Gastrocnemius medialis (tissue), 4 donors: Measurements from ENCODE around the gene HELB. TPM values are rescaled to one million over a fixed set of nuclear protein-coding genes. Genes with fewer than 3 reads are reported as not detected.
"Not testable (repeated sequence)": the region's sequence is repeated elsewhere in the genome, so short reads cannot be mapped to it uniquely, and the experiment has no call there.

ENCODE experiments used
- ATAC-seq, 2 donors: fragments of 150-250 bp; one replicate each; pipeline ENCODE4 v1.9.1; 2016
- DNase-seq, 2 donors: peaks; one replicate each; pipeline ENCODE4 v3.0.0-alpha.2; 2019
- H3K27ac ChIP-seq, 4 donors: fragments of 200-600 bp; sonication (generic); 1 replicate in 1 of 4; 2 replicates in 3 of 4; pipeline ENCODE4 v1.5.1; 2016 to 2018; ENCODE audit warnings: mild to moderate bottlenecking in 2 of 4, moderate library complexity in 1 of 4
- H3K27me3 ChIP-seq, 3 donors: fragments of 200-600 bp; sonication (generic) in 2 of 3; 1 replicate in 1 of 3; 2 replicates in 2 of 3; pipeline versions ENCODE4 v1.5.1 to v1.6.0; 2016 to 2019; ENCODE audit warnings: mild to moderate bottlenecking in 1 of 3, moderate library complexity in 1 of 3
- H3K36me3 ChIP-seq, 2 donors: fragments of 200-600 bp; sonication (generic) in 1 of 2; one replicate each; pipeline ENCODE4 v1.5.1; 2017 to 2018
- H3K4me1 ChIP-seq, 2 donors: fragments of 200-600 bp; sonication (generic) in 1 of 2; one replicate each; pipeline ENCODE4 v1.5.1; 2016 to 2017; ENCODE audit warnings: mild to moderate bottlenecking in 2 of 2
- H3K4me3 ChIP-seq, 4 donors: fragments of 200-600 bp; sonication (generic) in 3 of 4; 1 replicate in 1 of 4; 2 replicates in 3 of 4; pipeline ENCODE4 v1.5.1; 2016 to 2019; ENCODE audit warnings: mild to moderate bottlenecking in 2 of 4
- H3K9me3 ChIP-seq, 3 donors: fragments of 200-600 bp; sonication (generic) in 2 of 3; 1 replicate in 1 of 3; 2 replicates in 2 of 3; pipeline ENCODE4 v1.5.1; 2016 to 2019
- POLR2A ChIP-seq, 2 donors: fragments of 450-650 bp; IDR thresholded peaks; one replicate each; pipeline ENCODE4 v1.6.1; 2017; ENCODE audit warnings: antibody characterized with exemption in 2 of 2, mild to moderate bottlenecking in 2 of 2, moderate library complexity in 2 of 2
- in situ Hi-C, 4 donors: fragments of 200-750 bp; cut with MboI; loops; one replicate each; pipeline versions ENCODE4 v1.15.0 to v1.8.0; 2017; ENCODE audit warnings: low sequenced_read_pairs in 4 of 4
- intact Hi-C: fragments of 100-400 bp; cut with DNase I; formaldehyde crosslinking; loops from one replicate; pipeline ENCODE4 v1.15.1; 2023; ENCODE audit warnings: low total_unique reads
- total RNA-seq, 4 donors: library from RNA; depleted of rRNA; stranded (reverse); fragments of >200 nt; gene quantifications; one replicate each; pipeline versions ENCODE4 v1.1.0 to v1.2.3, GENCODE V29; 2016
- TF ChIP-seq, protein P1 (sequence below), 5 experiments: fragments of 450-650 bp in 3 of 5; fragments of 200-600 bp in 2 of 5; sonication (generic) in 2 of 5; IDR thresholded peaks in 4 of 5; conservative IDR thresholded peaks in 1 of 5; 1 replicate in 4 of 5; 2 replicates in 1 of 5; pipeline ENCODE4 v1.5.1; 2016 to 2019; ENCODE audit warnings: antibody characterized with exemption in 5 of 5, mild to moderate bottlenecking in 3 of 5, moderate library complexity in 3 of 5

The HELB gene
- total RNA-seq, 4 donors from 2014 or later: 0.49 to 1.2 (median 0.82) TPM

DNA sequence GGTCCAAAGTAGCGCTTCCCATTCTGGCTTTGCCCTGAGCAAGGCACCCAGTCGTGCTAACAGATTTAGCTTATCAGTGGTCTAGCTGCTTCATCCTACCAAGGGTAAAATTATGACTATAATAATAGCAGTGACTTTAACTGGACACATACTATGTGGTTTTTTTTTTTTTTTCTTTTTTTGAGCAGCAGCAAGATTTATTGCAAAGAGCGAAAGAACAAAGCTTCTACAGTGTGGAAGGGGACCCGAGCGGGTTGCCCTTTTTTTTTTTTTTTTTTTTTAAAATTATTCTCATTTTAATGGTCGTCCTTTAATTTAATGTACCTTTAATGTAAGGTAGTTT, 505 bp downstream of the HELB start:
- intact Hi-C loops (loop anchor here (5.0 to 10.0 kb wide), 3 partner anchors 138 to 1690 kb away; partner anchors contain the start of genes LLPH, RASSF3 and TMBIM4), in situ Hi-C loops (loop anchor here in 1 of 4 donors (25.0 kb wide), 1 partner anchor 140 kb away; the partner anchor contains the start of gene TMBIM4)
- no peak for ATAC-seq
- peak overlapping the region; percentile 62 to 88 (median 77) for H3K4me3 ChIP-seq
- no peak for TF ChIP-seq POLR2A (IDR thresholded peaks at IDR 0.05)
- TF ChIP-seq, protein P1, sequence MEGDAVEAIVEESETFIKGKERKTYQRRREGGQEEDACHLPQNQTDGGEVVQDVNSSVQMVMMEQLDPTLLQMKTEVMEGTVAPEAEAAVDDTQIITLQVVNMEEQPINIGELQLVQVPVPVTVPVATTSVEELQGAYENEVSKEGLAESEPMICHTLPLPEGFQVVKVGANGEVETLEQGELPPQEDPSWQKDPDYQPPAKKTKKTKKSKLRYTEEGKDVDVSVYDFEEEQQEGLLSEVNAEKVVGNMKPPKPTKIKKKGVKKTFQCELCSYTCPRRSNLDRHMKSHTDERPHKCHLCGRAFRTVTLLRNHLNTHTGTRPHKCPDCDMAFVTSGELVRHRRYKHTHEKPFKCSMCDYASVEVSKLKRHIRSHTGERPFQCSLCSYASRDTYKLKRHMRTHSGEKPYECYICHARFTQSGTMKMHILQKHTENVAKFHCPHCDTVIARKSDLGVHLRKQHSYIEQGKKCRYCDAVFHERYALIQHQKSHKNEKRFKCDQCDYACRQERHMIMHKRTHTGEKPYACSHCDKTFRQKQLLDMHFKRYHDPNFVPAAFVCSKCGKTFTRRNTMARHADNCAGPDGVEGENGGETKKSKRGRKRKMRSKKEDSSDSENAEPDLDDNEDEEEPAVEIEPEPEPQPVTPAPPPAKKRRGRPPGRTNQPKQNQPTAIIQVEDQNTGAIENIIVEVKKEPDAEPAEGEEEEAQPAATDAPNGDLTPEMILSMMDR (IDR thresholded peaks at IDR 0.05 in 4 of 5, conservative IDR thresholded peaks at IDR 0.05 in 1 of 5): no peak
- peaks cover 9 to 15% of the 10 kb centered on the region in 2 donors for H3K4me1 ChIP-seq
- H3K27me3 ChIP-seq: no peaks in the 10 kb centered on the region
- peak overlapping the region; percentile 69 to 80 (median 74) for H3K27ac ChIP-seq
- no peaks in the 10 kb centered on the region for H3K36me3 ChIP-seq
- DNase-seq: no peak
- no peaks in the 10 kb centered on the region for H3K9me3 ChIP-seq

GRCh38 chr12:66303316-66303804, 1.1 kb downstream of the HELB start:
- H3K4me3 ChIP-seq: peak overlapping the region in 1 of 4 donors; percentile 75
- not testable (repeated sequence) for H3K9me3 ChIP-seq
- in situ Hi-C loops: loop anchor here in 1 of 4 donors (25.0 kb wide), 1 partner anchor 141 kb away; the partner anchor contains the start of gene TMBIM4

GRCh38 chr12:66304296-66304900, 2.1 kb downstream of the HELB start:
- intact Hi-C loops: loop anchor here (5.0 to 10.0 kb wide), 3 partner anchors 140 to 1692 kb away; partner anchors contain the start of genes LLPH, RASSF3 and TMBIM4
- no peak overlapping the region for H3K27ac ChIP-seq

More at GRCh38 chr12:66303316-66303804, 1.1 kb downstream of the HELB start:
- ATAC-seq, DNase-seq, H3K27me3 ChIP-seq, H3K27ac ChIP-seq, H3K36me3 ChIP-seq: not testable (repeated sequence)
- intact Hi-C loops: loop anchor here (5.0 to 10.0 kb wide), 3 partner anchors 139 to 1691 kb away; partner anchors contain the start of genes LLPH, RASSF3 and TMBIM4
- peaks cover 9 to 15% of the 10 kb centered on the region in 2 donors for H3K4me1 ChIP-seq

GRCh38 chr12:66309606-66310005, 7.3 kb downstream of the HELB start:
- Histone ChIP-seq H3K36me3 (no peaks in the 10 kb centered on the region), H3K27ac (no peak overlapping the region), H3K9me3 (no peaks in the 10 kb centered on the region), H3K27me3 (no peaks in the 10 kb centered on the region), H3K4me1 (no peaks in the 10 kb centered on the region), H3K4me3 (no peak overlapping the region)
- no peak for ATAC-seq
- intact Hi-C loops: loop anchor here (10.0 kb wide), 2 partner anchors 145 to 175 kb away; partner anchors contain the start of genes LLPH and TMBIM4
- TF ChIP-seq, protein P1 (IDR thresholded peaks at IDR 0.05 in 4 of 5, conservative IDR thresholded peaks at IDR 0.05 in 1 of 5): no peak
- TF ChIP-seq POLR2A (IDR thresholded peaks at IDR 0.05): no peak
- no peak for DNase-seq
- in situ Hi-C loops: loop anchor here in 1 of 4 donors (25.0 kb wide), 1 partner anchor 147 kb away; the partner anchor contains the start of gene TMBIM4

More at GRCh38 chr12:66304296-66304900, 2.1 kb downstream of the HELB start:
- ATAC-seq (no peak), DNase-seq (no peak)
- Histone ChIP-seq H3K4me3 (no peak overlapping the region), H3K36me3 (no peaks in the 10 kb centered on the region), H3K4me1 (peaks cover 9 to 15% of the 10 kb centered on the region in 2 donors), H3K27me3 (no peaks in the 10 kb centered on the region), H3K9me3 (no peaks in the 10 kb centered on the region)
- TF ChIP-seq POLR2A (IDR thresholded peaks at IDR 0.05): no peak
- TF ChIP-seq, protein P1 (IDR thresholded peaks at IDR 0.05 in 4 of 5, conservative IDR thresholded peaks at IDR 0.05 in 1 of 5): no peak
- in situ Hi-C loops: loop anchor here in 1 of 4 donors (25.0 kb wide), 1 partner anchor 142 kb away; the partner anchor contains the start of gene TMBIM4

- Histone ChIP-seq H3K9me3 (no peaks in the 10 kb centered on the region), H3K4me1 (no peaks in the 10 kb centered on the region), H3K27ac (no peak overlapping the region), H3K36me3 (no peaks in the 10 kb centered on the region), H3K27me3 (no peaks in the 10 kb centered on the region), H3K4me3 (no peak overlapping the region)
- intact Hi-C loops (no loop called here), in situ Hi-C loops (loop anchor here in 1 of 4 donors (25.0 kb wide), 1 partner anchor 150 kb away; the partner anchor contains the start of gene TMBIM4)
- no peak for DNase-seq
- ATAC-seq: no peak
- TF ChIP-seq POLR2A (IDR thresholded peaks at IDR 0.05): no peak
- TF ChIP-seq, protein P1 (IDR thresholded peaks at IDR 0.05 in 4 of 5, conservative IDR thresholded peaks at IDR 0.05 in 1 of 5): no peak
Observed at GRCh38 chr12:66312189-66312588, 9.9 kb downstream of the HELB start.
